Lower lobe of right lung (tissue), 2 donors: Measurements from ENCODE around the gene RENBP. TPM values are rescaled to one million over a fixed set of nuclear protein-coding genes. Genes with fewer than 3 reads are reported as not detected.
A peak's percentile ranks its signal among the peaks of the same experiment; 100 is the strongest.

ENCODE experiments used
- ATAC-seq, 2 donors: fragments of 200-7000 bp; cut with Tn5 transposase; one replicate each; pipeline ENCODE4 v1.9.1; 2020 to 2022; ENCODE audit warnings: mild to moderate bottlenecking in 2 of 2, moderate library complexity in 2 of 2
- DNase-seq: peaks from one replicate; pipeline ENCODE4 v3.0.0-alpha.2; 2020
- H3K27ac ChIP-seq: fragments of 200-600 bp; one replicate; pipeline ENCODE4 v1.8.0; 2022
- H3K27me3 ChIP-seq: fragments of 200-600 bp; one replicate; pipeline ENCODE4 v1.8.0; 2022; ENCODE audit warnings: low read depth
- H3K36me3 ChIP-seq: fragments of 200-600 bp; one replicate; pipeline ENCODE4 v1.8.0; 2022; ENCODE audit warnings: mild to moderate bottlenecking
- H3K4me1 ChIP-seq: fragments of 200-600 bp; one replicate; pipeline ENCODE4 v1.8.0; 2022
- H3K4me3 ChIP-seq: fragments of 200-600 bp; one replicate; pipeline ENCODE4 v1.8.0; 2022; ENCODE audit warnings: mild to moderate bottlenecking
- H3K9me3 ChIP-seq: fragments of 200-600 bp; one replicate; pipeline ENCODE4 v1.8.0; 2022
- CTCF ChIP-seq: fragments of 200-600 bp; IDR thresholded peaks from one replicate; pipeline ENCODE4 v1.8.0; 2022; ENCODE audit warnings: antibody characterized with exemption, mild to moderate bottlenecking
- intact Hi-C: fragments of 100-400 bp; cut with DNase I; formaldehyde crosslinking; loops from one replicate; pipeline ENCODE4 v1.11.0; 2022
- total RNA-seq: library from RNA; stranded (reverse); fragmentation: NEBNext Ultra II Directional; extraction: Animal tissue kit (Norgen Biotek cat#: 25700); gene quantifications from one replicate; pipeline ENCODE4 v1.2.1, GENCODE V29; 2021
- donor health status: DM: no; HTN: yes; CAD: no; lungs with severe emphysema.

The RENBP gene
- total RNA-seq, 1 donor from 2014 or later, result 57.0 TPM

DNA sequence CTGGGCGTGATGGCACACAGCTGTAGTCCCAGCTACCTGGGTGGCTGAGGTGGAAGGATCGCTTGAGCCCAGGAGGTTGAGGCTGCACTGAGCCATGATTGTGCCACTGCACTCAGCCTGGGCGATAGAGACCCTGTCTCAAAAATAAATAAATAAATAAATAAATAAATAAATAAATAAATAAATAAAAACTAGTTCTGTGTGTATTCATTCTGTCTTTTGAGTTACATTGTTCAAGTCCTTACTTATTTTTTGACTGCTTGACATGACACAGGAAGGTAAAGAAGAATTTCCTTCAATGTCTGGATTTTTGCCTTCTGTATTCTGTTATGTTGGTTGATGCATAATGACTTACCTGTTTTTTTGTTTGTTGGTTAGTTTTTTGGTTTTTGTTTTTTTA, 7.4 kb downstream of the RENBP start:
- peaks cover 11% of the 10 kb centered on the region for H3K4me1 ChIP-seq
- H3K36me3 ChIP-seq, result peaks cover 10% of the 10 kb centered on the region
- no peak for DNase-seq
- H3K27me3 ChIP-seq, result no peaks in the 10 kb centered on the region
- H3K27ac ChIP-seq, result no peak overlapping the region
- no peak for TF ChIP-seq CTCF
- no peaks in the 10 kb centered on the region for H3K9me3 ChIP-seq
- intact Hi-C loops, result no loop called here
- ATAC-seq, result no peak
- H3K4me3 ChIP-seq, result no peak overlapping the region

DNA sequence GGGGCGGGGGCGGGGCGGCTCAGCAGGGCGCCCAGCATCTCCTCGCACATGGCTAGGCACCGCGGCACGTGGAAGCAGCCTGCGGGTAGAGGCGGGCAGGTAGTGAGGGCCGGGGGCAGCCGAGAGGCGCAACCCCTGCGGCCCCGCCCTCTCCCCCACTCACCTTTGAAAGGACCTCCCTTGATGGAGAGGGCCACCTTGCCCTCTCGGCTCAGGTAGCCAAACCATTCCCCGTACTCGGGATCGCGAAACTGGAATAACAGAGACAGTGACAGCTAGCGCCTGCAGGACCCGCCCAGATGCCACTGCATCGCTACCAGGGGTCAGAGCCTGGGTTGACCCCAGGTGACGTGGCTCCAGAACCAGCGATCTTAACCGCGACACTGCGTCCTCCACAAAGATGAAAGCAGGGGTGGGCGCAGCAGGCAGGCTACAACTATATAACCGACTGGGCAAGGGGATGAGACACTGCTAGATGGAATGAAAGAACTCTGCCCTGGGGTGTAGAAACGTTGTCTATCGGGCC, 9.1 kb downstream of the RENBP start:
- Histone ChIP-seq H3K36me3 (peaks cover 26% of the 10 kb centered on the region), H3K27me3 (no peaks in the 10 kb centered on the region), H3K4me3 (peak overlapping the region; percentile 71), H3K9me3 (no peaks in the 10 kb centered on the region), H3K27ac (no peak overlapping the region), H3K4me1 (peaks cover 11% of the 10 kb centered on the region)
- no peak for TF ChIP-seq CTCF
- peak; percentile 19 to 31 for ATAC-seq
- DNase-seq, result no peak
- intact Hi-C loops, result no loop called here

DNA sequence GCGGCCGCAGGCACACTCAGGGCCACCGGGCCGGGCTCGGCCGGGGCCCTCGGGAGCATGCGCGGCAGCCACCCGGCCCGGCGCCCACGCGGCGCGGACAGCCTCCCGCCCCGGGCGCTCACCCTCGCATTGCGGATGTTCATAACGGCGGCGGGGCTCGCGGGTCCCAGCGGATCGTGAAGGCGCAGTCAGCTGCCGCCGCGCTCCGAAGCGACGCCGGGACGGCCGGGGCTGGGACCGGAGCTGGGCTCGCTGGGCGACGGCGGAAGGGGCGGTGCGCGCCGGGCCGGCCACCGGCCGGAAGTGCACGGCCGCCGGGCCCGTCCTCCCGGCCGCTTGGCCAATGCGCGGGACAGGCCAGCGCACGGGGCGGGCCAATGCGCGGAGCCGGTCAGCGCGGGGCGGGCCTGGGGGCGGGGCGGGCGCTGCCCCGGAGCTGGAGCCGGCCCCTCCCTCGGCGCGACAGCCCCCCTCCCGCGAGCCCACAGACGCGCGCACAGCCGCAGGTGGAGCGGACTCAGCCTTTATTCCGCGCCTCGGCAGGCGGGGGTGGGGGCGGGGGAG, 9.6 kb downstream of the RENBP start, which contains the start of gene NAA10:
Gene NAA10 (minus strand): TSS at position 276 of the 564 bp plus-strand sequence. CDS start 133 bp downstream, at position 143.
- intact Hi-C loops, result no loop called here
- ATAC-seq, result peak; percentile 97 to 98
- Histone ChIP-seq H3K4me1 (peaks cover 11% of the 10 kb centered on the region), H3K9me3 (no peaks in the 10 kb centered on the region), H3K36me3 (peaks cover 31% of the 10 kb centered on the region), H3K4me3 (peak within 1 kb of the TSS; percentile 71), H3K27ac (peak within 1 kb of the TSS; percentile 60), H3K27me3 (no peaks in the 10 kb centered on the region)
- peak; percentile 80 for DNase-seq
- TF ChIP-seq CTCF, result no peak

DNA sequence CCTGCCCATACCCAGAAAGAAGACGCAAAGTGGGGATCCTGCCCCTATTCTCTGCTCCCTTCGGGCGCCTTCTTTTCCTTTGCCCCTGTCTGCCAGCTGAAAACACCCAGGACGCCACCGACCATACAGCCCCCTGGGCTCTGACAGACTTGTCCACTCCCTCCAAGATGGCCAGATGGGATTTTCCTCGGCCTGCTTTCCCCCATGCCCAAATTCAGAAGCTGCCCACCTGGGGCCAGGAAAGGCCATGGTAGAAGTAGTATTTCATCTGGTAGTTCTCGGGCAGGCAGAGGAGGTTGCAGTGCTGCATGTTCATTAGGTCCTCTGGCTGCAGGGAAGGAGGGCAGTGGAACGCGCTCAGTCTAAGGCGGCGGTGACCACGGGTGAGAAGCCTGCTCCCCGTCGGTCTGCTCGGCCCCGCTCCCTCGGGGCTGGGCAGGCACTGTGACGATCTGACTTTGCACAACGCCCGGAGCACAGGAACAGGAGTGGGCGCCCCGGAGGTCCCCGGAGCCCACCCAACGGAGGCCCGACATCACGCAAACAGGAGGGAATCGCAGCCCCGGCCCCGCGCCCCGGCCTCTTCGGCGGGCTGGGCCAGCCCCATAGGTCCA, 10.2 kb downstream of the RENBP start:
- peak overlapping the region; percentile 60 for H3K27ac ChIP-seq
- H3K4me1 ChIP-seq, result peaks cover 15% of the 10 kb centered on the region
- H3K9me3 ChIP-seq, result no peaks in the 10 kb centered on the region
- peaks cover 34% of the 10 kb centered on the region for H3K36me3 ChIP-seq
- TF ChIP-seq CTCF, result no peak
- peak overlapping the region; percentile 71 for H3K4me3 ChIP-seq
- ATAC-seq (peak; percentile 5 to 18), DNase-seq (no peak)
- intact Hi-C loops, result no loop called here
- no peaks in the 10 kb centered on the region for H3K27me3 ChIP-seq

- H3K9me3 ChIP-seq, result no peaks in the 10 kb centered on the region
- ATAC-seq (no peak), DNase-seq (no peak)
- H3K27me3 ChIP-seq, result no peaks in the 10 kb centered on the region
- peaks cover 20% of the 10 kb centered on the region for H3K4me1 ChIP-seq
- TF ChIP-seq CTCF, result no peak
- H3K4me3 ChIP-seq, result peak overlapping the region; percentile 71
- peaks cover 34% of the 10 kb centered on the region for H3K36me3 ChIP-seq
- intact Hi-C loops, result no loop called here
- peak overlapping the region; percentile 60 for H3K27ac ChIP-seq
These were observed 10.7 kb downstream of the RENBP start for GRCh38 chrX:153933748-153934147.
